GM23338 (cell line): ENCODE measurements around the gene EPHA5. TPM values are rescaled to one million over a fixed set of nuclear protein-coding genes. Genes with fewer than 3 reads are reported as not detected.

Source experiments
- ATAC-seq: fragments of 200-7000 bp; cut with Tn5 transposase; 3 replicates; pipeline ENCODE4 v1.9.1; 2020
- DNase-seq: peaks from one replicate; pipeline ENCODE4 v3.0.0-alpha.2; 2015; ENCODE audit warnings: low spot score
- H2AFZ ChIP-seq: fragments of 200-600 bp; sonication (generic); 2 replicates; pipeline ENCODE4 v1.8.0; 2016; ENCODE audit warnings: antibody characterized with exemption, mild to moderate bottlenecking, moderate library complexity
- H3F3A ChIP-seq: fragments of 200-600 bp; sonication (generic); replicated peaks from 2 replicates; pipeline ENCODE4 v1.8.0; 2017; ENCODE audit warnings: antibody characterized with exemption, mixed run types, low read depth
- H3K27ac ChIP-seq: fragments of 200-600 bp; sonication (generic); 2 replicates; pipeline ENCODE4 v1.6.1; 2016; ENCODE audit warnings: low read depth
- H3K27me3 ChIP-seq: fragments of 200-600 bp; sonication (generic); 2 replicates; pipeline ENCODE4 v1.8.0; 2016; ENCODE audit warnings: mild to moderate bottlenecking, mixed run types, moderate library complexity; ENCODE audit not compliant: insufficient read depth
- H3K36me3 ChIP-seq: fragments of 200-600 bp; sonication (generic); 2 replicates; pipeline ENCODE4 v1.8.0; 2016; ENCODE audit warnings: mild to moderate bottlenecking; ENCODE audit not compliant: insufficient read depth
- H3K4me1 ChIP-seq: fragments of 200-600 bp; sonication (generic); 2 replicates; pipeline ENCODE4 v1.8.0; 2016; ENCODE audit warnings: mild to moderate bottlenecking, moderate library complexity; ENCODE audit not compliant: insufficient read depth
- H3K4me2 ChIP-seq: fragments of 200-600 bp; sonication (generic); 2 replicates; pipeline ENCODE4 v1.7.1; 2017; ENCODE audit warnings: mixed run types
- H3K4me3 ChIP-seq: fragments of 200-600 bp; sonication (generic); 2 replicates; pipeline ENCODE4 v1.6.1; 2016; ENCODE audit warnings: mixed run types
- H3K79me2 ChIP-seq: fragments of 200-600 bp; sonication (generic); replicated peaks from 2 replicates; pipeline ENCODE4 v1.8.0; 2017; ENCODE audit warnings: mild to moderate bottlenecking; ENCODE audit not compliant: insufficient read depth
- H3K9me2 ChIP-seq: fragments of 200-600 bp; sonication (generic); 2 replicates; pipeline ENCODE4 v1.8.0; 2017; ENCODE audit not compliant: insufficient read depth
- H4K20me1 ChIP-seq: fragments of 200-600 bp; sonication (generic); replicated peaks from 2 replicates; pipeline ENCODE4 v1.8.0; 2017; ENCODE audit warnings: mild to moderate bottlenecking; ENCODE audit not compliant: insufficient read depth
- H3K27ac Mint-ChIP-seq: 2 replicates; pipeline ENCODE4 v1.8.0; 2020; ENCODE audit warnings: inconsistent platforms, mild to moderate bottlenecking, moderate library complexity, mixed read lengths
- H3K27me3 Mint-ChIP-seq: 3 replicates; pipeline ENCODE4 v1.8.0; 2022; ENCODE audit warnings: low read depth, mild to moderate bottlenecking, moderate library complexity, mixed read lengths, inconsistent platforms; ENCODE audit not compliant: insufficient read depth, poor library complexity
- H3K36me3 Mint-ChIP-seq: 3 replicates; pipeline ENCODE4 v1.8.0; 2021; ENCODE audit warnings: low read depth, mild to moderate bottlenecking, inconsistent platforms, moderate library complexity, mixed read lengths
- H3K4me1 Mint-ChIP-seq: 3 replicates; pipeline ENCODE4 v1.8.0; 2020; ENCODE audit warnings: mild to moderate bottlenecking, inconsistent platforms, mixed read lengths
- H3K4me3 Mint-ChIP-seq: 3 replicates; pipeline ENCODE4 v1.8.0; 2021; ENCODE audit warnings: moderate library complexity, mild to moderate bottlenecking, inconsistent platforms, mixed read lengths
- H3K9me3 Mint-ChIP-seq: 3 replicates; pipeline ENCODE4 v1.8.0; 2020; ENCODE audit warnings: moderate library complexity, mild to moderate bottlenecking, inconsistent platforms, mixed read lengths
- CREB1 ChIP-seq: fragments of 250-450 bp; sonication (Bioruptor Pico); IDR thresholded peaks from 2 replicates; pipeline ENCODE4 v1.5.0; 2020; ENCODE audit warnings: low read depth, mild to moderate bottlenecking, moderate library complexity
- EZH2 ChIP-seq: fragments of 200-600 bp; sonication (generic); IDR thresholded peaks from one replicate; pipeline ENCODE4 v1.8.0; 2017; ENCODE audit warnings: antibody characterized with exemption, mild to moderate bottlenecking, low read depth; ENCODE audit not compliant: unreplicated experiment
- NANOG ChIP-seq: IDR thresholded peaks from 2 replicates; pipeline ENCODE4 v1.6.1; 2016; ENCODE audit warnings: antibody characterized with exemption, borderline replicate concordance
- POLR2AphosphoS5 ChIP-seq: IDR thresholded peaks from 2 replicates; pipeline ENCODE4 v1.6.1; 2016; ENCODE audit warnings: antibody characterized with exemption, low read depth
- STAT1 ChIP-seq: IDR thresholded peaks from one replicate; pipeline ENCODE4 v1.6.1; 2016; ENCODE audit warnings: antibody characterized with exemption; ENCODE audit not compliant: unreplicated experiment
- ZNF114 ChIP-seq: fragments of 250-450 bp; sonication (Bioruptor Pico); IDR thresholded peaks from 2 replicates; pipeline ENCODE4 v1.5.0; 2020; ENCODE audit warnings: mild to moderate bottlenecking, moderate library complexity
- polyA plus RNA-seq: library from polyadenylated mRNA; unstranded; fragments of >200 nt; fragmentation: Nextera tagmentation; extraction: Ambion mirVana; gene quantifications from 2 replicates; pipeline ENCODE4 v1.2.1, GENCODE V29; 2016
- total RNA-seq: library from RNA; depleted of rRNA; stranded (reverse); fragments of >200 nt; shearing (Covaris generic); gene quantifications from 2 replicates; pipeline ENCODE4 v1.2.3, GENCODE V29; 2014
- TF ChIP-seq, protein P1 (sequence below): fragments of 250-450 bp; sonication (Bioruptor Pico); IDR thresholded peaks from 2 replicates; pipeline ENCODE4 v1.5.0; 2020; ENCODE audit warnings: mild to moderate bottlenecking, moderate library complexity
- TF ChIP-seq, protein P2 (sequence below): IDR thresholded peaks from one replicate; pipeline ENCODE4 v1.6.1; 2018; ENCODE audit warnings: antibody characterized with exemption; ENCODE audit not compliant: unreplicated experiment
- TF ChIP-seq, protein P3 (sequence below): IDR thresholded peaks from 2 replicates; pipeline ENCODE4 v1.6.1; 2016; ENCODE audit warnings: antibody characterized with exemption
- TF ChIP-seq, protein P4 (sequence below), 2 experiments: fragments of 200-600 bp in 1 of 2; sonication (generic) in 1 of 2; conservative IDR thresholded peaks; 2 replicates each; pipeline versions ENCODE4 v1.5.1 to v1.6.1; 2016 to 2017; ENCODE audit warnings: antibody characterized with exemption in 2 of 2, low read depth in 2 of 2, mild to moderate bottlenecking in 2 of 2, moderate library complexity in 1 of 2

The EPHA5 gene
- total and polyA plus RNA-seq, 2 experiments from 2014 or later = 0.05 to 0.24 TPM

DNA sequence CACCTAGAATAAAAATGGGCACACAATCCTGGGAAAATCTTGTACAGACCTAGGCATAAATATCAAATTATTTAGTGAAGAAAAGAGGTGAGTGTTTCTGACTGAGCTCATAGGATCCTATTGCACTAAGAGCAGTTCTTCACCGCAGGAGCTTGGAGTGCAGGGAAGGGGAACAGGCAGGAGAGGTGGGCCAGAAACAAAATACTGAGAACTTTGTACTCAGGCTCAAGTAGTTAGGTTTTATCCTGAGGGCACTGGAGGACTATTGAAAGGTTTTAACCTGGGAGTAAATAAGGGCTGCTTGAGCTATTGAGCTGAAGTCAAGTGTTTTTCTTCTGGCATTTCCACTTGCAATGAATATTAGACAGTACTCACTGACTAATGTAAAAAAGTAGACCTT lies 12.2 kb downstream of the EPHA5 start (continued):
- TF ChIP-seq, protein P1, sequence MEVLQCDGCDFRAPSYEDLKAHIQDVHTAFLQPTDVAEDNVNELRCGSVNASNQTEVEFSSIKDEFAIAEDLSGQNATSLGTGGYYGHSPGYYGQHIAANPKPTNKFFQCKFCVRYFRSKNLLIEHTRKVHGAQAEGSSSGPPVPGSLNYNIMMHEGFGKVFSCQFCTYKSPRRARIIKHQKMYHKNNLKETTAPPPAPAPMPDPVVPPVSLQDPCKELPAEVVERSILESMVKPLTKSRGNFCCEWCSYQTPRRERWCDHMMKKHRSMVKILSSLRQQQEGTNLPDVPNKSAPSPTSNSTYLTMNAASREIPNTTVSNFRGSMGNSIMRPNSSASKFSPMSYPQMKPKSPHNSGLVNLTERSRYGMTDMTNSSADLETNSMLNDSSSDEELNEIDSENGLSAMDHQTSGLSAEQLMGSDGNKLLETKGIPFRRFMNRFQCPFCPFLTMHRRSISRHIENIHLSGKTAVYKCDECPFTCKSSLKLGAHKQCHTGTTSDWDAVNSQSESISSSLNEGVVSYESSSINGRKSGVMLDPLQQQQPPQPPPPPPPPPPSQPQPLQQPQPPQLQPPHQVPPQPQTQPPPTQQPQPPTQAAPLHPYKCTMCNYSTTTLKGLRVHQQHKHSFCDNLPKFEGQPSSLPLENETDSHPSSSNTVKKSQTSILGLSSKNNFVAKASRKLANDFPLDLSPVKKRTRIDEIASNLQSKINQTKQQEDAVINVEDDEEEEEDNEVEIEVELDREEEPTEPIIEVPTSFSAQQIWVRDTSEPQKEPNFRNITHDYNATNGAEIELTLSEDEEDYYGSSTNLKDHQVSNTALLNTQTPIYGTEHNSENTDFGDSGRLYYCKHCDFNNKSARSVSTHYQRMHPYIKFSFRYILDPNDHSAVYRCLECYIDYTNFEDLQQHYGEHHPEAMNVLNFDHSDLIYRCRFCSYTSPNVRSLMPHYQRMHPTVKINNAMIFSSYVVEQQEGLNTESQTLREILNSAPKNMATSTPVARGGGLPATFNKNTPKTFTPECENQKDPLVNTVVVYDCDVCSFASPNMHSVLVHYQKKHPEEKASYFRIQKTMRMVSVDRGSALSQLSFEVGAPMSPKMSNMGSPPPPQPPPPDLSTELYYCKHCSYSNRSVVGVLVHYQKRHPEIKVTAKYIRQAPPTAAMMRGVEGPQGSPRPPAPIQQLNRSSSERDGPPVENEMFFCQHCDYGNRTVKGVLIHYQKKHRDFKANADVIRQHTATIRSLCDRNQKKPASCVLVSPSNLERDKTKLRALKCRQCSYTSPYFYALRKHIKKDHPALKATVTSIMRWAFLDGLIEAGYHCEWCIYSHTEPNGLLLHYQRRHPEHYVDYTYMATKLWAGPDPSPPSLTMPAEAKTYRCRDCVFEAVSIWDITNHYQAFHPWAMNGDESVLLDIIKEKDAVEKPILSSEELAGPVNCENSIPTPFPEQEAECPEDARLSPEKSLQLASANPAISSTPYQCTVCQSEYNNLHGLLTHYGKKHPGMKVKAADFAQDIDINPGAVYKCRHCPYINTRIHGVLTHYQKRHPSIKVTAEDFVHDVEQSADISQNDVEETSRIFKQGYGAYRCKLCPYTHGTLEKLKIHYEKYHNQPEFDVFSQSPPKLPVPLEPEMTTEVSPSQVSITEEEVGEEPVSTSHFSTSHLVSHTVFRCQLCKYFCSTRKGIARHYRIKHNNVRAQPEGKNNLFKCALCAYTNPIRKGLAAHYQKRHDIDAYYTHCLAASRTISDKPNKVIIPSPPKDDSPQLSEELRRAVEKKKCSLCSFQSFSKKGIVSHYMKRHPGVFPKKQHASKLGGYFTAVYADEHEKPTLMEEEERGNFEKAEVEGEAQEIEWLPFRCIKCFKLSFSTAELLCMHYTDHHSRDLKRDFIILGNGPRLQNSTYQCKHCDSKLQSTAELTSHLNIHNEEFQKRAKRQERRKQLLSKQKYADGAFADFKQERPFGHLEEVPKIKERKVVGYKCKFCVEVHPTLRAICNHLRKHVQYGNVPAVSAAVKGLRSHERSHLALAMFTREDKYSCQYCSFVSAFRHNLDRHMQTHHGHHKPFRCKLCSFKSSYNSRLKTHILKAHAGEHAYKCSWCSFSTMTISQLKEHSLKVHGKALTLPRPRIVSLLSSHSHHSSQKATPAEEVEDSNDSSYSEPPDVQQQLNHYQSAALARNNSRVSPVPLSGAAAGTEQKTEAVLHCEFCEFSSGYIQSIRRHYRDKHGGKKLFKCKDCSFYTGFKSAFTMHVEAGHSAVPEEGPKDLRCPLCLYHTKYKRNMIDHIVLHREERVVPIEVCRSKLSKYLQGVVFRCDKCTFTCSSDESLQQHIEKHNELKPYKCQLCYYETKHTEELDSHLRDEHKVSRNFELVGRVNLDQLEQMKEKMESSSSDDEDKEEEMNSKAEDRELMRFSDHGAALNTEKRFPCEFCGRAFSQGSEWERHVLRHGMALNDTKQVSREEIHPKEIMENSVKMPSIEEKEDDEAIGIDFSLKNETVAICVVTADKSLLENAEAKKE (CRISPR knock-in tag) = no peak
- TF ChIP-seq, protein P2, sequence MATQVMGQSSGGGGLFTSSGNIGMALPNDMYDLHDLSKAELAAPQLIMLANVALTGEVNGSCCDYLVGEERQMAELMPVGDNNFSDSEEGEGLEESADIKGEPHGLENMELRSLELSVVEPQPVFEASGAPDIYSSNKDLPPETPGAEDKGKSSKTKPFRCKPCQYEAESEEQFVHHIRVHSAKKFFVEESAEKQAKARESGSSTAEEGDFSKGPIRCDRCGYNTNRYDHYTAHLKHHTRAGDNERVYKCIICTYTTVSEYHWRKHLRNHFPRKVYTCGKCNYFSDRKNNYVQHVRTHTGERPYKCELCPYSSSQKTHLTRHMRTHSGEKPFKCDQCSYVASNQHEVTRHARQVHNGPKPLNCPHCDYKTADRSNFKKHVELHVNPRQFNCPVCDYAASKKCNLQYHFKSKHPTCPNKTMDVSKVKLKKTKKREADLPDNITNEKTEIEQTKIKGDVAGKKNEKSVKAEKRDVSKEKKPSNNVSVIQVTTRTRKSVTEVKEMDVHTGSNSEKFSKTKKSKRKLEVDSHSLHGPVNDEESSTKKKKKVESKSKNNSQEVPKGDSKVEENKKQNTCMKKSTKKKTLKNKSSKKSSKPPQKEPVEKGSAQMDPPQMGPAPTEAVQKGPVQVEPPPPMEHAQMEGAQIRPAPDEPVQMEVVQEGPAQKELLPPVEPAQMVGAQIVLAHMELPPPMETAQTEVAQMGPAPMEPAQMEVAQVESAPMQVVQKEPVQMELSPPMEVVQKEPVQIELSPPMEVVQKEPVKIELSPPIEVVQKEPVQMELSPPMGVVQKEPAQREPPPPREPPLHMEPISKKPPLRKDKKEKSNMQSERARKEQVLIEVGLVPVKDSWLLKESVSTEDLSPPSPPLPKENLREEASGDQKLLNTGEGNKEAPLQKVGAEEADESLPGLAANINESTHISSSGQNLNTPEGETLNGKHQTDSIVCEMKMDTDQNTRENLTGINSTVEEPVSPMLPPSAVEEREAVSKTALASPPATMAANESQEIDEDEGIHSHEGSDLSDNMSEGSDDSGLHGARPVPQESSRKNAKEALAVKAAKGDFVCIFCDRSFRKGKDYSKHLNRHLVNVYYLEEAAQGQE = no peak
- TF ChIP-seq CREB1 (CRISPR knock-in tag) (no peak), ZNF114 (CRISPR knock-in tag) (no peak), POLR2AphosphoS5 (no peak)

DNA sequence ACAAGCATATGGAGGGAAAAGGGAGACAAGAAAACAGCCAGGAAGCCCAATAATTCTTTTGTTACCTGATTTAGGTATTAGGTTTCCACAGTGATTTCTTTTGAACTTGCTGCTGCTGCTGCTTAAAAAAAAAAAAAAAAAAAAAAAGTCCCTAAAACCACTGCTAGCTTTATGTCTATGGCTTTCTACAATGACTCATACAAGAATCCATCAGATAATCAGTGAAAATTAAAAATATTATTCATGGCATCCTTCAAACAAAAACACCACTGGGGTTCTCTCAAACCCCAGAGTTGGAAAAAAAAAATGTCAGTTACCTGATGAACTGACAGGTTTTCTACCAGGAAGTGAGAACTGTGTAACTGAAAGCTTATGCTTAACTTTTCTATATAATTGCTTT lies 14.3 kb downstream of the EPHA5 start:
- H3K9me2 ChIP-seq = no peaks in the 10 kb centered on the region
- Mint-ChIP-seq H3K4me3 (no peak overlapping the region), H3K27ac (peak overlapping the region; percentile 71), H3K36me3 (no peaks in the 10 kb centered on the region), H3K9me3 (no peaks in the 10 kb centered on the region), H3K4me1 (peaks cover 56% of the 10 kb centered on the region), H3K27me3 (no peaks in the 10 kb centered on the region)
- H3K4me3 ChIP-seq = no peak overlapping the region
- DNase-seq (no peak), ATAC-seq (no peak)
- H3K79me2 ChIP-seq = no peaks in the 10 kb centered on the region
- H3K36me3 ChIP-seq = no peaks in the 10 kb centered on the region
- no peaks in the 10 kb centered on the region for H3F3A ChIP-seq
- no peak overlapping the region for H3K27ac ChIP-seq
- H3K27me3 ChIP-seq = no peaks in the 10 kb centered on the region
- H3K4me1 ChIP-seq = peaks cover 49% of the 10 kb centered on the region
- peak overlapping the region; percentile 59; the same call in 1 of the 2 replicates for H3K4me2 ChIP-seq
- no peak overlapping the region for H2AFZ ChIP-seq
- no peaks in the 10 kb centered on the region for H4K20me1 ChIP-seq
- no peak for TF ChIP-seq CREB1 (CRISPR knock-in tag)
- TF ChIP-seq, protein P3, sequence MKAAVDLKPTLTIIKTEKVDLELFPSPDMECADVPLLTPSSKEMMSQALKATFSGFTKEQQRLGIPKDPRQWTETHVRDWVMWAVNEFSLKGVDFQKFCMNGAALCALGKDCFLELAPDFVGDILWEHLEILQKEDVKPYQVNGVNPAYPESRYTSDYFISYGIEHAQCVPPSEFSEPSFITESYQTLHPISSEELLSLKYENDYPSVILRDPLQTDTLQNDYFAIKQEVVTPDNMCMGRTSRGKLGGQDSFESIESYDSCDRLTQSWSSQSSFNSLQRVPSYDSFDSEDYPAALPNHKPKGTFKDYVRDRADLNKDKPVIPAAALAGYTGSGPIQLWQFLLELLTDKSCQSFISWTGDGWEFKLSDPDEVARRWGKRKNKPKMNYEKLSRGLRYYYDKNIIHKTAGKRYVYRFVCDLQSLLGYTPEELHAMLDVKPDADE = no peak
- TF ChIP-seq POLR2AphosphoS5 = no peak
- no peak for TF ChIP-seq STAT1
- no peak for TF ChIP-seq NANOG
- TF ChIP-seq EZH2 = no peak
- TF ChIP-seq, protein P4, sequence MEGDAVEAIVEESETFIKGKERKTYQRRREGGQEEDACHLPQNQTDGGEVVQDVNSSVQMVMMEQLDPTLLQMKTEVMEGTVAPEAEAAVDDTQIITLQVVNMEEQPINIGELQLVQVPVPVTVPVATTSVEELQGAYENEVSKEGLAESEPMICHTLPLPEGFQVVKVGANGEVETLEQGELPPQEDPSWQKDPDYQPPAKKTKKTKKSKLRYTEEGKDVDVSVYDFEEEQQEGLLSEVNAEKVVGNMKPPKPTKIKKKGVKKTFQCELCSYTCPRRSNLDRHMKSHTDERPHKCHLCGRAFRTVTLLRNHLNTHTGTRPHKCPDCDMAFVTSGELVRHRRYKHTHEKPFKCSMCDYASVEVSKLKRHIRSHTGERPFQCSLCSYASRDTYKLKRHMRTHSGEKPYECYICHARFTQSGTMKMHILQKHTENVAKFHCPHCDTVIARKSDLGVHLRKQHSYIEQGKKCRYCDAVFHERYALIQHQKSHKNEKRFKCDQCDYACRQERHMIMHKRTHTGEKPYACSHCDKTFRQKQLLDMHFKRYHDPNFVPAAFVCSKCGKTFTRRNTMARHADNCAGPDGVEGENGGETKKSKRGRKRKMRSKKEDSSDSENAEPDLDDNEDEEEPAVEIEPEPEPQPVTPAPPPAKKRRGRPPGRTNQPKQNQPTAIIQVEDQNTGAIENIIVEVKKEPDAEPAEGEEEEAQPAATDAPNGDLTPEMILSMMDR (conservative IDR thresholded peaks at IDR 0.05; ENCODE audit: low read depth in 2 of 2) = no peak
